Measurements from ENCODE around the gene HBG2. TPM values are rescaled to one million over a fixed set of nuclear protein-coding genes. Genes with fewer than 3 reads are reported as not detected.
"Not testable (repeated sequence)": the region's sequence is repeated elsewhere in the genome, so short reads cannot be mapped to it uniquely, and the experiment has no call there.

The HBG2 gene
- total and polyA plus RNA-seq, 3 experiments from 2014 or later = not detected

GRCh38 chr11:5250543-5251204 lies 3.9 kb downstream of the HBG2 start:
- H3K4me1 Mint-ChIP-seq = no peaks in the 10 kb centered on the region
- CTCF ChIA-PET = no interaction called here
- POLR2A ChIA-PET = no interaction called here
- H3K4me3 ChIP-seq (ENCODE audit: low read length) = no peak overlapping the region
- no peaks in the 10 kb centered on the region for H3K4me1 ChIP-seq (ENCODE audit: insufficient read depth, low read length)
- H3K27me3 ChIP-seq (ENCODE audit: insufficient read depth, low read length, poor library complexity, severe bottlenecking) = no peaks in the 10 kb centered on the region
- H3K27me3 Mint-ChIP-seq = peaks cover 0 to 7% of the 10 kb centered on the region in 2 donors
- no peaks in the 10 kb centered on the region for H3K36me3 Mint-ChIP-seq
- peak overlapping the region; percentile 33 for H3K27ac ChIP-seq (ENCODE audit: low read depth, low read length)
- H3K27ac Mint-ChIP-seq = no peak overlapping the region
- no peaks in the 10 kb centered on the region for H3K36me3 ChIP-seq (ENCODE audit: insufficient read depth, low read length)
- no peaks in the 10 kb centered on the region for H3K9me3 ChIP-seq (ENCODE audit: low read length)
- DNase-seq = no peak
- peaks cover 0 to 3% (median 0%) of the 10 kb centered on the region in 5 donors for H3K9me3 Mint-ChIP-seq
- H3K4me3 Mint-ChIP-seq = no peak overlapping the region

GRCh38 chr11:5249807-5250396 lies 4.7 kb downstream of the HBG2 start, which contains the start of gene HBG1:
Gene HBG1, minus strand, starts transcription at chr11:5249857. Its CDS starts 53 bp downstream, at chr11:5249804.
- DNase-seq; POLR2A ChIA-PET; H3K27me3 Mint-ChIP-seq; CTCF ChIA-PET; H3K27ac Mint-ChIP-seq; H3K36me3 Mint-ChIP-seq; H3K27me3 ChIP-seq (ENCODE audit: insufficient read depth, low read length, poor library complexity, severe bottlenecking); H3K4me1 Mint-ChIP-seq; H3K4me3 Mint-ChIP-seq; H3K36me3 ChIP-seq (ENCODE audit: insufficient read depth, low read length); H3K4me3 ChIP-seq (ENCODE audit: low read length); H3K9me3 ChIP-seq (ENCODE audit: low read length); H3K9me3 Mint-ChIP-seq; H3K4me1 ChIP-seq (ENCODE audit: insufficient read depth, low read length): not testable (repeated sequence)
- H3K27ac ChIP-seq (ENCODE audit: low read depth, low read length) = peak within 1 kb of the TSS; percentile 53

GRCh38 chr11:5248498-5248897 lies 6.1 kb downstream of the HBG2 start:
- CTCF ChIA-PET; H3K36me3 Mint-ChIP-seq; H3K36me3 ChIP-seq (ENCODE audit: insufficient read depth, low read length); H3K27me3 ChIP-seq (ENCODE audit: insufficient read depth, low read length, poor library complexity, severe bottlenecking); H3K9me3 Mint-ChIP-seq; H3K27ac Mint-ChIP-seq; H3K4me1 ChIP-seq (ENCODE audit: insufficient read depth, low read length); H3K27me3 Mint-ChIP-seq; H3K4me3 ChIP-seq (ENCODE audit: low read length); H3K9me3 ChIP-seq (ENCODE audit: low read length); POLR2A ChIA-PET; H3K4me1 Mint-ChIP-seq; H3K4me3 Mint-ChIP-seq; DNase-seq: not testable (repeated sequence)
- H3K27ac ChIP-seq (ENCODE audit: low read depth, low read length) = peak overlapping the region; percentile 53

- peaks cover 0 to 2% of the 10 kb centered on the region in 2 donors for H3K27me3 Mint-ChIP-seq
- peaks cover 0 to under 1% (median 0%) of the 10 kb centered on the region in 5 donors for H3K9me3 Mint-ChIP-seq
Measured at GRCh38 chr11:5247472-5248192, 6.9 kb downstream of the HBG2 start.

GRCh38 chr11:5246772-5247471 lies 7.7 kb downstream of the HBG2 start:
- Mint-ChIP-seq H3K36me3 (no peaks in the 10 kb centered on the region), H3K27me3 (peaks cover 0 to 1% of the 10 kb centered on the region in 2 donors), H3K4me1 (no peaks in the 10 kb centered on the region), H3K4me3 (no peak overlapping the region), H3K27ac (no peak overlapping the region), H3K9me3 (no peaks in the 10 kb centered on the region)
- ChIA-PET CTCF (no interaction called here), POLR2A (no interaction called here)
- no peaks in the 10 kb centered on the region for H3K27me3 ChIP-seq (ENCODE audit: insufficient read depth, low read length, poor library complexity, severe bottlenecking)
- H3K4me1 ChIP-seq (ENCODE audit: insufficient read depth, low read length) = no peaks in the 10 kb centered on the region
- H3K9me3 ChIP-seq (ENCODE audit: low read length) = no peaks in the 10 kb centered on the region
- H3K36me3 ChIP-seq (ENCODE audit: insufficient read depth, low read length) = no peaks in the 10 kb centered on the region
- DNase-seq = no peak
- H3K27ac ChIP-seq (ENCODE audit: low read depth, low read length) = peak overlapping the region; percentile 53
- no peak overlapping the region for H3K4me3 ChIP-seq (ENCODE audit: low read length)

More at GRCh38 chr11:5247472-5248192, 6.9 kb downstream of the HBG2 start:
- Histone ChIP-seq H3K4me3 (ENCODE audit: low read length) (no peak overlapping the region), H3K27me3 (ENCODE audit: insufficient read depth, low read length, poor library complexity, severe bottlenecking) (no peaks in the 10 kb centered on the region), H3K36me3 (ENCODE audit: insufficient read depth, low read length) (no peaks in the 10 kb centered on the region), H3K9me3 (ENCODE audit: low read length) (no peaks in the 10 kb centered on the region), H3K27ac (ENCODE audit: low read depth, low read length) (peak overlapping the region; percentile 53), H3K4me1 (ENCODE audit: insufficient read depth, low read length) (no peaks in the 10 kb centered on the region)
- no peaks in the 10 kb centered on the region for H3K36me3 Mint-ChIP-seq
- H3K4me3 Mint-ChIP-seq = no peak overlapping the region
- ChIA-PET CTCF (no interaction called here), POLR2A (no interaction called here)
- no peak overlapping the region for H3K27ac Mint-ChIP-seq
- no peaks in the 10 kb centered on the region for H3K4me1 Mint-ChIP-seq
- no peak for DNase-seq

- POLR2A ChIA-PET = no interaction called here
- no peaks in the 10 kb centered on the region for H3K27me3 ChIP-seq (ENCODE audit: insufficient read depth, low read length, poor library complexity, severe bottlenecking)
- H3K4me3 Mint-ChIP-seq = no peak overlapping the region
Measured at GRCh38 chr11:5245155-5245554, 9.4 kb downstream of the HBG2 start.

GRCh38 chr11:5243816-5244180 lies 10.8 kb downstream of the HBG2 start:
- peaks cover 0 to 1% of the 10 kb centered on the region in 2 donors for H3K27me3 Mint-ChIP-seq
- H3K4me3 ChIP-seq (ENCODE audit: low read length) = no peak overlapping the region
- no peaks in the 10 kb centered on the region for H3K9me3 Mint-ChIP-seq
- no peak overlapping the region for H3K27ac Mint-ChIP-seq
- CTCF ChIA-PET = no interaction called here
- H3K27ac ChIP-seq (ENCODE audit: low read depth, low read length) = no peak overlapping the region
- no peaks in the 10 kb centered on the region for H3K9me3 ChIP-seq (ENCODE audit: low read length)
- no peaks in the 10 kb centered on the region for H3K36me3 Mint-ChIP-seq
- H3K27me3 ChIP-seq (ENCODE audit: insufficient read depth, low read length, poor library complexity, severe bottlenecking) = no peaks in the 10 kb centered on the region
- DNase-seq = no peak
- no peaks in the 10 kb centered on the region for H3K4me1 Mint-ChIP-seq
- no peaks in the 10 kb centered on the region for H3K4me1 ChIP-seq (ENCODE audit: insufficient read depth, low read length)
- POLR2A ChIA-PET = no interaction called here
- no peaks in the 10 kb centered on the region for H3K36me3 ChIP-seq (ENCODE audit: insufficient read depth, low read length)
- no peak overlapping the region for H3K4me3 Mint-ChIP-seq

More at GRCh38 chr11:5245155-5245554, 9.4 kb downstream of the HBG2 start:
- Histone ChIP-seq H3K27ac (ENCODE audit: low read depth, low read length) (peak overlapping the region; percentile 53), H3K36me3 (ENCODE audit: insufficient read depth, low read length) (no peaks in the 10 kb centered on the region), H3K4me3 (ENCODE audit: low read length) (no peak overlapping the region), H3K4me1 (ENCODE audit: insufficient read depth, low read length) (no peaks in the 10 kb centered on the region), H3K9me3 (ENCODE audit: low read length) (no peaks in the 10 kb centered on the region)
- no peaks in the 10 kb centered on the region for H3K9me3 Mint-ChIP-seq
- CTCF ChIA-PET = no interaction called here
- H3K4me1 Mint-ChIP-seq = no peaks in the 10 kb centered on the region
- no peaks in the 10 kb centered on the region for H3K36me3 Mint-ChIP-seq
- H3K27ac Mint-ChIP-seq = no peak overlapping the region
- DNase-seq = no peak
- peaks cover 0 to 1% of the 10 kb centered on the region in 2 donors for H3K27me3 Mint-ChIP-seq
